K562 (cell line): ENCODE data around the gene ATP6V1F. TPM values are rescaled to one million over a fixed set of nuclear protein-coding genes. Genes with fewer than 3 reads are reported as not detected.
A peak's percentile ranks its signal among the peaks of the same experiment; 100 is the strongest.

Experiments used
- ATAC-seq: fragments of 200-7000 bp; cut with Tn5 transposase; 3 replicates; pipeline ENCODE4 v1.9.1; 2020; ENCODE audit warnings: moderate library complexity
- BruUV-seq: library from RNA; stranded (reverse); fragments of 400-500 nt; replicated peaks from 2 replicates; lab custom pipeline; 2021; lab: Mats Ljungman, UMichigan
- CTCF ChIA-PET: fragments of 300-600 bp; formaldehyde crosslinking; extraction: SDS; loops from one replicate; lab custom pipeline; 2021; ENCODE audit warnings: low intra/inter-chr PET ratio; lab: Yijun Ruan, JAX
- POLR2A ChIA-PET: fragments of 300-600, 350-650 bp; sonication (Branson Sonifier 250); formaldehyde crosslinking; extraction: SDS; loops from one replicate; lab custom pipeline; 2021; ENCODE audit warnings: antibody characterized with exemption, inconsistent platforms; lab: Yijun Ruan, JAX
- DNase-seq, 4 experiments: peaks; one replicate each; pipeline versions ENCODE4 v3.0.0 to v3.0.0-alpha.2; 2011 to 2018; ENCODE audit warnings: low spot score in 3 of 4, mixed read lengths in 3 of 4; ENCODE audit errors: extremely low read depth in 1 of 4
- FAIRE-seq: peaks from 2 replicates; lab custom pipeline; 2011; peaks lifted over from hg19 to GRCh38; lab: Jason Lieb, UNC
- H2AFZ ChIP-seq: 2 replicates; pipeline ENCODE4 v1.6.0; 2011; ENCODE audit warnings: low read depth, low read length, control low read depth, inconsistent platforms
- H3K27ac ChIP-seq: fragments of 200-600 bp; 3 replicates; pipeline ENCODE4 v1.8.0; 2011; ENCODE audit warnings: low read depth, mild to moderate bottlenecking, control low read depth, inconsistent platforms, low read length, moderate library complexity, mixed read lengths; ENCODE audit errors: extremely low read depth
- H3K27me3 ChIP-seq, 2 experiments: fragments of 300-600 bp in 1 of 2; 2 replicates in 1 of 2; 3 replicates in 1 of 2; pipeline versions ENCODE4 v1.6.0 to v1.8.0; 2011; ENCODE audit warnings: inconsistent platforms in 2 of 2, low read length in 2 of 2, mild to moderate bottlenecking in 1 of 2, mixed read lengths in 1 of 2, moderate library complexity in 1 of 2; ENCODE audit not compliant: control insufficient read depth in 2 of 2, insufficient read depth in 2 of 2
- H3K36me3 ChIP-seq: fragments of 300-600 bp; 3 replicates; pipeline ENCODE4 v1.8.0; 2011; ENCODE audit warnings: mild to moderate bottlenecking, low read length, inconsistent platforms; ENCODE audit not compliant: control insufficient read depth, insufficient read depth
- H3K4me1 ChIP-seq, 2 experiments: fragments of 200-600 bp in 1 of 2; replicated peaks in 1 of 2; 2 replicates in 1 of 2; 3 replicates in 1 of 2; pipeline versions ENCODE4 v1.5.1 to v1.8.0; 2011; ENCODE audit warnings: inconsistent platforms in 2 of 2, low read length in 2 of 2, mild to moderate bottlenecking in 1 of 2, mixed read lengths in 1 of 2, moderate library complexity in 1 of 2; ENCODE audit not compliant: control insufficient read depth in 2 of 2, insufficient read depth in 2 of 2
- H3K4me2 ChIP-seq: 2 replicates; pipeline ENCODE4 v1.6.1; 2011; ENCODE audit warnings: low read length, control low read depth, inconsistent platforms, mixed read lengths; ENCODE audit not compliant: insufficient read depth
- H3K4me3 ChIP-seq: fragments of 200-600 bp; sonication (generic), shearing (Covaris generic); 2 replicates; pipeline ENCODE4 v1.5.1; 2016; ENCODE audit warnings: control low read depth, inconsistent platforms
- H3K79me2 ChIP-seq: fragments of 200-600 bp; 3 replicates; pipeline ENCODE4 v1.8.0; 2011; ENCODE audit warnings: low read length, inconsistent platforms; ENCODE audit not compliant: control insufficient read depth, insufficient read depth
- H3K9ac ChIP-seq, 2 experiments: 2 replicates each; pipeline versions ENCODE4 v1.6.0 to v1.6.1; 2011; ENCODE audit warnings: low read depth in 2 of 2, low read length in 2 of 2, control low read depth in 1 of 2, inconsistent platforms in 1 of 2, mild to moderate bottlenecking in 1 of 2, mixed read lengths in 1 of 2; ENCODE audit not compliant: insufficient read depth in 1 of 2
- H3K9me1 ChIP-seq: one replicate; pipeline ENCODE4 v1.6.0; 2011; ENCODE audit warnings: inconsistent platforms, mild to moderate bottlenecking, low read length, moderate library complexity; ENCODE audit not compliant: control insufficient read depth, insufficient read depth
- H3K9me3 ChIP-seq: replicated peaks from 2 replicates; pipeline ENCODE4 v1.5.1; 2011; ENCODE audit warnings: low read depth, low read length, inconsistent platforms; ENCODE audit not compliant: control insufficient read depth, insufficient read depth
- H4K20me1 ChIP-seq: replicated peaks from 2 replicates; pipeline ENCODE4 v1.6.1; 2011; ENCODE audit warnings: low read length, inconsistent platforms, mixed read lengths; ENCODE audit not compliant: control insufficient read depth, insufficient read depth
- BCL6 ChIP-seq: fragments of 250-450 bp; sonication (Bioruptor Pico); IDR thresholded peaks from 2 replicates; pipeline ENCODE4 v1.4.0; 2020
- FOXK2 ChIP-seq, 2 experiments: fragments of 450-650 bp; IDR thresholded peaks in 1 of 2; conservative IDR thresholded peaks in 1 of 2; 2 replicates each; pipeline ENCODE4 v1.6.1; 2016; ENCODE audit warnings: low read depth in 2 of 2, mild to moderate bottlenecking in 1 of 2
- GTF2A2 ChIP-seq: IDR thresholded peaks from 2 replicates; pipeline ENCODE4 v1.6.1; 2016; ENCODE audit warnings: mild to moderate bottlenecking, missing genetic modification characterization, missing compliant biosample characterization
- MIER1 ChIP-seq: fragments of 450-650 bp; IDR thresholded peaks from 2 replicates; pipeline ENCODE4 v1.6.1; 2016; ENCODE audit warnings: antibody characterized with exemption, mild to moderate bottlenecking, low read depth
- MTF1 ChIP-seq: fragments of 250-450 bp; sonication (Bioruptor Pico); IDR thresholded peaks from 2 replicates; pipeline ENCODE4 v1.9.0; 2021; ENCODE audit warnings: moderate library complexity, mild to moderate bottlenecking, inconsistent platforms, borderline replicate concordance
- OTX1 ChIP-seq: fragments of 450-650 bp; formaldehyde crosslinking; IDR thresholded peaks from 2 replicates; pipeline ENCODE4 v1.4.0; 2022; ENCODE audit warnings: mild to moderate bottlenecking
- PHB ChIP-seq: fragments of 250-450 bp; sonication (Bioruptor Pico); IDR thresholded peaks from 2 replicates; pipeline ENCODE4 v1.5.0; 2021
- PHF20 ChIP-seq: fragments of 450-650 bp; IDR thresholded peaks from 2 replicates; pipeline ENCODE4 v1.6.1; 2018; ENCODE audit not compliant: partially characterized antibody
- SP2 ChIP-seq: IDR thresholded peaks from 2 replicates; pipeline ENCODE4 v1.6.1; 2011; ENCODE audit warnings: mild to moderate bottlenecking, low read depth, low read length, moderate library complexity; ENCODE audit not compliant: poor library complexity, severe bottlenecking; ENCODE audit errors: extremely low read depth
- ZNF197 ChIP-seq: fragments of 200-800 bp; sonication (Bioruptor generic); IDR thresholded peaks from 2 replicates; pipeline ENCODE4 v1.6.1; 2016; ENCODE audit warnings: low read depth, missing genetic modification characterization, missing compliant biosample characterization
- ZNF436 ChIP-seq: fragments of 250-450, 450-650 bp; sonication (Bioruptor Pico); formaldehyde crosslinking; IDR thresholded peaks from 2 replicates; pipeline ENCODE4 v1.7.0; 2020; ENCODE audit warnings: mild to moderate bottlenecking
- WGBS: fragments of 100-300 bp; shearing (Covaris generic); methylation state at CpG from one replicate; pipeline ENCODE4 v1.1.6; 2016; ENCODE audit warnings: low coverage, mixed read lengths; ENCODE audit not compliant: insufficient coverage; ENCODE audit errors: missing lambda C conversion rate; 5-methylcytosine and 5-hydroxymethylcytosine counted together
- in situ Hi-C: fragments of 300-500 bp; cut with MboI; formaldehyde crosslinking; loops from 4 replicates; pipeline ENCODE4 v1.15.0; 2018; ENCODE audit warnings: inconsistent platforms, mixed read lengths
- intact Hi-C: fragments of 100-400 bp; cut with micrococcal nuclease; formaldehyde crosslinking; loops from 2 replicates; pipeline ENCODE4 v1.14.2; 2022
- polyA plus RNA-seq, 8 experiments: library from polyadenylated mRNA; depleted of rRNA in 4 of 8; stranded (reverse) in 5 of 8; unstranded in 3 of 8; fragments of >200 nt; fragmentation: Nextera tagmentation in 2 of 8; fragmentation: Illumina TruSeq in 1 of 8; extraction: Ambion mirVana in 2 of 8; extraction: Trizol in 1 of 8; gene quantifications; 2 replicates each; pipeline versions ENCODE4 v1.2.1 to v1.2.3, GENCODE V29; 2011 to 2014; ENCODE audit warnings: inconsistent platforms in 1 of 8, missing spikeins in 1 of 8
- total RNA-seq, 7 experiments: library from RNA; depleted of rRNA in 6 of 7; stranded (reverse); fragments of >200 nt in 6 of 7; fragmentation: Illumina TruSeq in 2 of 7; extraction: Trizol in 2 of 7; gene quantifications; 2 replicates each; pipeline versions ENCODE4 v1.2.1 to v1.2.3, GENCODE V29; 2011 to 2021; ENCODE audit warnings: low replicate concordance in 1 of 7
- TF ChIP-seq, protein P1 (sequence below): sonication (generic); IDR thresholded peaks from 2 replicates; pipeline ENCODE4 v1.6.1; 2016
- TF ChIP-seq, protein P2 (sequence below): fragments of 450-650 bp; IDR thresholded peaks from 2 replicates; pipeline ENCODE4 v1.6.1; 2016; ENCODE audit warnings: low read depth, mild to moderate bottlenecking, moderate library complexity

ATP6V1F gene
- total and polyA plus RNA-seq, 9 of the 15 experiments (the other 6 are each of a cell fraction or from before 2014, with no cell fraction given): 206 to 1,123 (median 542) TPM

DNA sequence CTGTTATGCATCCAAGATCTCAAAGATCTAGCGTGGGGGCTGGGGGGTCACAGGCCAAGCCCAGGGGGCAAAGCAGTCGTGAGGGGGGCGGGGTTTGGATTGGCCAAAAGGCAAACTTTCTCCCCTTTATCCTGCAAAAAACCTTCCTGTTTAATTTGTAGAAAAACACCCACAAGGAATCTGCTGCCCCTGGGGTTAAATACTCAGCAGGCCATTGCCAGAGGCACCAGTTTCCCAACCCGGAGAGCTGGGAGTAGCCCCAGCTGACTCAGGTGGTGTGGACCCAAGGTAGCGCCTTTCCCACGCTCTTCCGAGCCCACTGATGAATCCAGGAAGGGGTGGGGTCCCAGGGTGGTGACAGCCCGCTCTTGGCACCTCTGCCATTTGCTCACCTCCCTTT lies 26.5 kb downstream of the ATP6V1F start:
- H3K9me1 ChIP-seq: no peaks in the 10 kb centered on the region
- TF ChIP-seq, protein P1, sequence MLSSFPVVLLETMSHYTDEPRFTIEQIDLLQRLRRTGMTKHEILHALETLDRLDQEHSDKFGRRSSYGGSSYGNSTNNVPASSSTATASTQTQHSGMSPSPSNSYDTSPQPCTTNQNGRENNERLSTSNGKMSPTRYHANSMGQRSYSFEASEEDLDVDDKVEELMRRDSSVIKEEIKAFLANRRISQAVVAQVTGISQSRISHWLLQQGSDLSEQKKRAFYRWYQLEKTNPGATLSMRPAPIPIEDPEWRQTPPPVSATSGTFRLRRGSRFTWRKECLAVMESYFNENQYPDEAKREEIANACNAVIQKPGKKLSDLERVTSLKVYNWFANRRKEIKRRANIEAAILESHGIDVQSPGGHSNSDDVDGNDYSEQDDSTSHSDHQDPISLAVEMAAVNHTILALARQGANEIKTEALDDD: no peak
- TF ChIP-seq, protein P2, sequence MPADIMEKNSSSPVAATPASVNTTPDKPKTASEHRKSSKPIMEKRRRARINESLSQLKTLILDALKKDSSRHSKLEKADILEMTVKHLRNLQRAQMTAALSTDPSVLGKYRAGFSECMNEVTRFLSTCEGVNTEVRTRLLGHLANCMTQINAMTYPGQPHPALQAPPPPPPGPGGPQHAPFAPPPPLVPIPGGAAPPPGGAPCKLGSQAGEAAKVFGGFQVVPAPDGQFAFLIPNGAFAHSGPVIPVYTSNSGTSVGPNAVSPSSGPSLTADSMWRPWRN: no peak
- TF ChIP-seq MTF1 (no peak), MIER1 (no peak), PHB (CRISPR knock-in tag) (no peak), ZNF436 (CRISPR knock-in tag) (no peak), GTF2A2 (no peak), BCL6 (CRISPR knock-in tag) (no peak), ZNF197 (CRISPR knock-in tag) (no peak), SP2 (no peak), FOXK2 (conservative IDR thresholded peaks at IDR 0.05 in 1 of 2, IDR thresholded peaks at IDR 0.05 in 1 of 2; ENCODE audit: low read depth in 2 of 2) (no peak), PHF20 (no peak), OTX1 (CRISPR knock-in tag) (no peak)
- TF ChIP-seq, all 486 proteins: peak for 0
- no peak for DNase-seq
- Histone ChIP-seq H4K20me1 (no peaks in the 10 kb centered on the region; the same call in 1 of the 2 replicates), H3K9me3 (peaks cover 4% of the 10 kb centered on the region), H3K4me1 (peaks cover 0 to 65% of the 10 kb centered on the region in 2 experiments; a peak in 3 of 5 replicates), H3K27me3 (peaks cover 14 to 55% of the 10 kb centered on the region in 2 experiments), H3K36me3 (no peaks in the 10 kb centered on the region), H2AFZ (no peak overlapping the region), H3K4me2 (no peak overlapping the region), H3K9ac (peak overlapping the region in 1 of 2 experiments; percentile 56; a peak in 1 of 4 replicates), H3K27ac (no peak overlapping the region), H3K4me3 (no peak overlapping the region), H3K79me2 (no peaks in the 10 kb centered on the region)
- ChIA-PET CTCF (no interaction called here), POLR2A (interaction anchor here (1.2 kb wide), 1 partner anchor 202 kb away, joined by 3 read pairs; no protein-coding TSS in a partner anchor)
- in situ Hi-C loops (no loop called here), intact Hi-C loops (no loop called here)
- FAIRE-seq: no peak
- 8% methylated on average over 8 of the region's 8 CpGs for WGBS
- no peak for ATAC-seq
- BruUV-seq: no TSS peak
